B cell (primary cell): ENCODE results near the gene WASF3. TPM values are rescaled to one million over a fixed set of nuclear protein-coding genes. Genes with fewer than 3 reads are reported as not detected.

Experiments
- ATAC-seq: fragments of 200-7000 bp; cut with Tn5 transposase; one replicate; pipeline ENCODE4 v1.10.0; 2021; ENCODE audit warnings: low read depth, mild to moderate bottlenecking, moderate number of reproducible peaks, moderate library complexity
- CTCF ChIA-PET: fragments of 350-600 bp; sonication (Branson Sonifier 250); formaldehyde crosslinking; loops from one replicate; lab custom pipeline; 2021; ENCODE audit warnings: antibody characterized with exemption, inconsistent platforms; lab: Charles Lee
- POLR2A ChIA-PET: fragments of 350-600 bp; sonication (Branson Sonifier 250); formaldehyde crosslinking; loops from one replicate; lab custom pipeline; 2021; ENCODE audit warnings: antibody characterized with exemption; lab: Charles Lee
- DNase-seq: peaks from one replicate; pipeline ENCODE4 v3.0.0; 2013
- H2AFZ ChIP-seq: 2 replicates; pipeline ENCODE4 v1.6.1; 2012; ENCODE audit warnings: mild to moderate bottlenecking, low read depth, low read length; ENCODE audit not compliant: insufficient read depth, poor library complexity, severe bottlenecking
- H3K27ac ChIP-seq, 2 donors: 1 replicate in 1 of 2; 2 replicates in 1 of 2; pipeline ENCODE4 v1.5.1; 2012 to 2013; ENCODE audit warnings: low read length in 2 of 2, mild to moderate bottlenecking in 2 of 2, moderate library complexity in 1 of 2
- H3K27me3 ChIP-seq, 4 experiments: fragments of 200-600 bp in 1 of 4; sonication (generic) in 1 of 4; replicated peaks in 1 of 4; 1 replicate in 2 of 4; 2 replicates in 2 of 4; pipeline versions ENCODE4 v1.6.1 to v1.7.0; 2013 to 2016; ENCODE audit warnings: low read length in 3 of 4, mild to moderate bottlenecking in 2 of 4, mixed read lengths in 1 of 4, moderate library complexity in 1 of 4; ENCODE audit not compliant: insufficient read depth in 4 of 4, control insufficient read depth in 3 of 4; ENCODE audit errors: control extremely low read depth in 1 of 4
- H3K36me3 ChIP-seq, 2 experiments: replicated peaks in 1 of 2; 1 replicate in 1 of 2; 2 replicates in 1 of 2; pipeline versions ENCODE4 v1.6.1 to v1.7.1; 2013; ENCODE audit warnings: low read length in 1 of 2; ENCODE audit not compliant: insufficient read depth in 2 of 2, control insufficient read depth in 1 of 2; ENCODE audit errors: control extremely low read depth in 1 of 2, extremely low read depth in 1 of 2
- H3K4me1 ChIP-seq, 2 donors: fragments of 200-600 bp in 1 of 2; sonication (generic) in 1 of 2; 1 replicate in 1 of 2; 2 replicates in 1 of 2; pipeline versions ENCODE4 v1.5.1 to v1.6.1; 2013 to 2017; ENCODE audit warnings: low read length in 2 of 2; ENCODE audit not compliant: control insufficient read depth in 2 of 2, insufficient read depth in 2 of 2
- H3K4me2 ChIP-seq: replicated peaks from 2 replicates; pipeline ENCODE3; 2012; ENCODE audit warnings: mild to moderate bottlenecking, low read depth, low read length; ENCODE audit not compliant: poor library complexity, severe bottlenecking
- H3K4me3 ChIP-seq, 5 experiments: fragments of 200-600 bp in 1 of 5; sonication (generic) in 1 of 5; 1 replicate in 3 of 5; 2 replicates in 2 of 5; pipeline versions ENCODE4 v1.5.1 to v1.7.0; 2011 to 2016; ENCODE audit warnings: low read length in 4 of 5, mild to moderate bottlenecking in 4 of 5, low read depth in 2 of 5, control low read depth in 1 of 5, moderate library complexity in 1 of 5; ENCODE audit not compliant: insufficient read depth in 1 of 5; ENCODE audit errors: control extremely low read depth in 1 of 5, extremely low read depth in 1 of 5
- H3K79me2 ChIP-seq: fragments of 200-600 bp; sonication (generic); one replicate; pipeline ENCODE4 v1.6.0; 2016; ENCODE audit warnings: low read length; ENCODE audit not compliant: control insufficient read depth, insufficient read depth
- H3K9ac ChIP-seq: fragments of 200-600 bp; sonication (generic); 2 replicates; pipeline ENCODE4 v1.6.1; 2017; ENCODE audit warnings: mild to moderate bottlenecking, low read length, moderate library complexity
- H3K9me3 ChIP-seq, 3 donors: one replicate each; pipeline versions ENCODE4 v1.6.1 to v1.7.1; 2013; ENCODE audit warnings: low read length in 2 of 3; ENCODE audit not compliant: control insufficient read depth in 2 of 3, insufficient read depth in 1 of 3; ENCODE audit errors: control extremely low read depth in 1 of 3
- H4K20me1 ChIP-seq: 2 replicates; pipeline ENCODE4 v1.6.0; 2012; ENCODE audit warnings: mild to moderate bottlenecking, low read length; ENCODE audit not compliant: insufficient read depth, control insufficient read depth, poor library complexity, severe bottlenecking
- H3K27ac Mint-ChIP-seq: one replicate; pipeline ENCODE4 v1.8.0; 2021; ENCODE audit warnings: mixed read lengths
- H3K27me3 Mint-ChIP-seq: one replicate; pipeline ENCODE4 v1.8.0; 2021; ENCODE audit warnings: mixed read lengths
- H3K4me1 Mint-ChIP-seq: one replicate; pipeline ENCODE4 v1.8.0; 2021; ENCODE audit warnings: mixed read lengths
- H3K4me3 Mint-ChIP-seq: one replicate; pipeline ENCODE4 v1.8.0; 2021; ENCODE audit warnings: mixed read lengths
- H3K9me3 Mint-ChIP-seq: one replicate; pipeline ENCODE4 v1.8.0; 2022; ENCODE audit warnings: mixed read lengths; ENCODE audit not compliant: insufficient read depth
- EZH2 ChIP-seq: IDR thresholded peaks from 2 replicates; pipeline ENCODE4 v1.6.1; 2012; ENCODE audit warnings: borderline replicate concordance, low read depth, mild to moderate bottlenecking, moderate library complexity, low read length; ENCODE audit not compliant: insufficient read depth, poor library complexity, severe bottlenecking
- WGBS: methylation state at CpG from one replicate; pipeline ENCODE4 v1.1.5; 2013; ENCODE audit warnings: missing lambda C conversion rate; ENCODE audit not compliant: insufficient coverage; 5-methylcytosine and 5-hydroxymethylcytosine counted together
- intact Hi-C: fragments of 100-400 bp; cut with micrococcal nuclease; formaldehyde crosslinking; loops from one replicate; pipeline ENCODE4 v1.10.0; 2022
- polyA plus RNA-seq: library from polyadenylated mRNA; depleted of rRNA; stranded (reverse); fragments of >200 nt; gene quantifications from 2 replicates; pipeline ENCODE4 v1.2.3, GENCODE V29; 2012
- total RNA-seq, 2 donors: library from RNA; stranded (reverse); fragments of 120-200 nt in 1 of 2; gene quantifications; 1 replicate in 1 of 2; 2 replicates in 1 of 2; pipeline versions ENCODE4 v1.2.3 to v1.2.4, GENCODE V29; 2013 to 2022
- TF ChIP-seq, protein P1 (sequence below): fragments of 200-600 bp; IDR thresholded peaks from one replicate; pipeline ENCODE4 v1.8.0; 2022; ENCODE audit warnings: antibody characterized with exemption, mild to moderate bottlenecking

The WASF3 gene
- total and polyA plus RNA-seq, 2 donors (not counting 1 experiment from before 2014, with no cell fraction given) = 0.18 to 0.89 TPM

DNA sequence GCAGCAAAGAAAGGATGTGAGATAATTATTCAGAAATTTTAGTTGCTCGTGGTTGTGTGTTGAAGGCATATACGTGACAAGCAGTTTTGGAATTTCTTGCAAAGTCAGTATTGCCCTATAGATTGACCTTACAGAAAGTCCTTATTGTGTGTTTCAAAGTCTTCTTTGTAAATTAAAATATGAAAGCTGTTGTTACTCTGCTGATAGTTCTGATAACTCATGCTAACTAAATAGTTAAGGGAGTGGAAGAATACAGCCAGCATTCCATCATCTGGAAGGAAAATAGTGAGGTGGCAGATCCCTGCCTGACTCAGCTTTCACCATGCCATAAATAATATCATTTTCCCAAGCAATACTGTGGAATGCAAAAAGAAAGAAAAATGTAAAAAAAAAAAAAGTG lies 27.2 kb downstream of the WASF3 start:
- CTCF ChIA-PET = no interaction called here
- no peaks in the 10 kb centered on the region for H3K9me3 Mint-ChIP-seq

DNA sequence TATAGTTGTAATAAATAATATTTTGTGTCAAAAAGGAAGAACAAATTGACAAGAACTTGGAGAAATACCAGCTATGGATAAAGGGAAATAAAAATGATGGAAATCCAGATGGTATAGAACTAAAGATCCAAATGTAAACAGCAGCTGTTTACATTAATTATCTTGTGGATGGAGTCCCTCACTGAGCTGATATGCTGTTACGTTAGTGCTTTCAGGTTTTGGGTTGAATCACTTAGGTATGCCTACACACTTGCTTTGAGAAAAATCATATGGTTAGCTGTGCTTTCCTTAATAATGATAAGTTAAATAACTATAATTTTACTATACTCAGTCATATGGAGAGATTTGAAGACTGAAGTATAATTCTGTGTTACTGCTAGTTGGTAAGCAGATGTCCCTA lies 27.7 kb downstream of the WASF3 start:
- no peaks in the 10 kb centered on the region for H4K20me1 ChIP-seq
- H3K27me3 Mint-ChIP-seq = peaks cover 17% of the 10 kb centered on the region

More for the DNA sequence above, 27.2 kb downstream of the WASF3 start:
- Histone ChIP-seq H4K20me1 (no peaks in the 10 kb centered on the region), H3K9ac (no peak overlapping the region), H3K4me1 (no peaks in the 10 kb centered on the region), H3K4me2 (no peak overlapping the region), H3K9me3 (peaks cover 0 to 2% (median 0%) of the 10 kb centered on the region in 3 donors), H3K36me3 (no peaks in the 10 kb centered on the region), H3K4me3 (no peak overlapping the region), H3K27me3 (peaks cover 0 to 7% (median 3%) of the 10 kb centered on the region in 4 experiments), H3K79me2 (no peaks in the 10 kb centered on the region), H2AFZ (no peak overlapping the region), H3K27ac (no peak overlapping the region)
- intact Hi-C loops = no loop called here
- POLR2A ChIA-PET = no interaction called here
- Mint-ChIP-seq H3K4me3 (no peak overlapping the region), H3K27ac (no peak overlapping the region), H3K27me3 (peaks cover 17% of the 10 kb centered on the region), H3K4me1 (no peaks in the 10 kb centered on the region)
- TF ChIP-seq EZH2 = no peak
- TF ChIP-seq, protein P1, sequence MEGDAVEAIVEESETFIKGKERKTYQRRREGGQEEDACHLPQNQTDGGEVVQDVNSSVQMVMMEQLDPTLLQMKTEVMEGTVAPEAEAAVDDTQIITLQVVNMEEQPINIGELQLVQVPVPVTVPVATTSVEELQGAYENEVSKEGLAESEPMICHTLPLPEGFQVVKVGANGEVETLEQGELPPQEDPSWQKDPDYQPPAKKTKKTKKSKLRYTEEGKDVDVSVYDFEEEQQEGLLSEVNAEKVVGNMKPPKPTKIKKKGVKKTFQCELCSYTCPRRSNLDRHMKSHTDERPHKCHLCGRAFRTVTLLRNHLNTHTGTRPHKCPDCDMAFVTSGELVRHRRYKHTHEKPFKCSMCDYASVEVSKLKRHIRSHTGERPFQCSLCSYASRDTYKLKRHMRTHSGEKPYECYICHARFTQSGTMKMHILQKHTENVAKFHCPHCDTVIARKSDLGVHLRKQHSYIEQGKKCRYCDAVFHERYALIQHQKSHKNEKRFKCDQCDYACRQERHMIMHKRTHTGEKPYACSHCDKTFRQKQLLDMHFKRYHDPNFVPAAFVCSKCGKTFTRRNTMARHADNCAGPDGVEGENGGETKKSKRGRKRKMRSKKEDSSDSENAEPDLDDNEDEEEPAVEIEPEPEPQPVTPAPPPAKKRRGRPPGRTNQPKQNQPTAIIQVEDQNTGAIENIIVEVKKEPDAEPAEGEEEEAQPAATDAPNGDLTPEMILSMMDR = no peak
- ATAC-seq = no peak
- no CpG with 5 or more reads among the region's 2 CpGs for WGBS
- no peak for DNase-seq

More for the DNA sequence above, 27.7 kb downstream of the WASF3 start:
- Histone ChIP-seq H3K9ac (no peak overlapping the region), H3K27me3 (peaks cover 0 to 7% (median 3%) of the 10 kb centered on the region in 4 experiments), H3K4me3 (no peak overlapping the region), H2AFZ (no peak overlapping the region), H3K79me2 (no peaks in the 10 kb centered on the region), H3K36me3 (no peaks in the 10 kb centered on the region), H3K9me3 (peaks cover 0 to 2% (median 0%) of the 10 kb centered on the region in 3 donors), H3K4me1 (no peaks in the 10 kb centered on the region), H3K27ac (no peak overlapping the region), H3K4me2 (no peak overlapping the region)
- WGBS = no CpG with 5 or more reads among the region's 1 CpG
- intact Hi-C loops = no loop called here
- TF ChIP-seq EZH2 = no peak
- TF ChIP-seq, protein P1 = no peak
- ATAC-seq (no peak), DNase-seq (no peak)
- no peaks in the 10 kb centered on the region for H3K4me1 Mint-ChIP-seq
- H3K27ac Mint-ChIP-seq = no peak overlapping the region
- POLR2A ChIA-PET = no interaction called here
- CTCF ChIA-PET = no interaction called here
- H3K4me3 Mint-ChIP-seq = no peak overlapping the region
- no peaks in the 10 kb centered on the region for H3K9me3 Mint-ChIP-seq
